Measurements from ENCODE around the gene MUSK.

Gene MUSK

GRCh38 chr9:110714314-110714713 lies 45.7 kb downstream of the MUSK start:
- Histone ChIP-seq H3K4me3 (no peak overlapping the region), H3K9me3 (no peaks in the 10 kb centered on the region), H3K36me3 (replicated peaks) (no peaks in the 10 kb centered on the region), H3K4me1 (no peaks in the 10 kb centered on the region), H3K27me3 (ENCODE audit: low read depth) (no peaks in the 10 kb centered on the region)
- in situ Hi-C loops (cut with MboI; ENCODE audit: low sequenced_read_pairs), result no loop called here
- no peak for DNase-seq (ENCODE audit: low spot score in 2 of 2)

- H3K4me1 ChIP-seq, result no peaks in the 10 kb centered on the region
- no peaks in the 10 kb centered on the region for H3K36me3 ChIP-seq (replicated peaks)
- H3K4me3 ChIP-seq, result no peak overlapping the region
- DNase-seq (ENCODE audit: low spot score in 2 of 2), result no peak
- no peaks in the 10 kb centered on the region for H3K27me3 ChIP-seq (ENCODE audit: low read depth)
- no peaks in the 10 kb centered on the region for H3K9me3 ChIP-seq
- in situ Hi-C loops (cut with MboI; ENCODE audit: low sequenced_read_pairs), result no loop called here
Observed at GRCh38 chr9:110728058-110728457, 59.5 kb downstream of the MUSK start.

GRCh38 chr9:110729641-110730040 lies 61.0 kb downstream of the MUSK start:
- DNase-seq (ENCODE audit: low spot score in 2 of 2), result no peak
- in situ Hi-C loops (cut with MboI; ENCODE audit: low sequenced_read_pairs), result no loop called here
- Histone ChIP-seq H3K9me3 (no peaks in the 10 kb centered on the region), H3K36me3 (replicated peaks) (no peaks in the 10 kb centered on the region), H3K4me3 (no peak overlapping the region), H3K27me3 (ENCODE audit: low read depth) (no peaks in the 10 kb centered on the region), H3K4me1 (no peaks in the 10 kb centered on the region)

GRCh38 chr9:110731437-110732028 lies 62.9 kb downstream of the MUSK start:
- no peaks in the 10 kb centered on the region for H3K36me3 ChIP-seq (replicated peaks)
- no peak for DNase-seq (ENCODE audit: low spot score in 2 of 2)
- no peaks in the 10 kb centered on the region for H3K9me3 ChIP-seq
- no peaks in the 10 kb centered on the region for H3K27me3 ChIP-seq (ENCODE audit: low read depth)
- in situ Hi-C loops (cut with MboI; ENCODE audit: low sequenced_read_pairs), result no loop called here
- H3K4me1 ChIP-seq, result no peaks in the 10 kb centered on the region
- no peak overlapping the region for H3K4me3 ChIP-seq

- Histone ChIP-seq H3K9me3 (no peaks in the 10 kb centered on the region), H3K4me1 (no peaks in the 10 kb centered on the region), H3K27me3 (ENCODE audit: low read depth) (no peaks in the 10 kb centered on the region), H3K36me3 (replicated peaks) (no peaks in the 10 kb centered on the region), H3K4me3 (no peak overlapping the region)
- no peak for DNase-seq (ENCODE audit: low spot score in 2 of 2)
- in situ Hi-C loops (cut with MboI; ENCODE audit: low sequenced_read_pairs), result no loop called here
Observed at GRCh38 chr9:110738982-110739381, 70.4 kb downstream of the MUSK start.

GRCh38 chr9:110742741-110743371 lies 74.3 kb downstream of the MUSK start:
- Histone ChIP-seq H3K36me3 (replicated peaks) (no peaks in the 10 kb centered on the region), H3K4me1 (no peaks in the 10 kb centered on the region), H3K4me3 (no peak overlapping the region), H3K27me3 (ENCODE audit: low read depth) (no peaks in the 10 kb centered on the region), H3K9me3 (no peaks in the 10 kb centered on the region)
- in situ Hi-C loops (cut with MboI; ENCODE audit: low sequenced_read_pairs), result no loop called here
- DNase-seq (ENCODE audit: low spot score in 2 of 2), result no peak

- H3K27me3 ChIP-seq (ENCODE audit: low read depth), result no peaks in the 10 kb centered on the region
- H3K9me3 ChIP-seq, result no peaks in the 10 kb centered on the region
- H3K36me3 ChIP-seq (replicated peaks), result no peaks in the 10 kb centered on the region
- DNase-seq (ENCODE audit: low spot score in 2 of 2), result no peak
- H3K4me1 ChIP-seq, result no peaks in the 10 kb centered on the region
- H3K4me3 ChIP-seq, result no peak overlapping the region
- in situ Hi-C loops (cut with MboI; ENCODE audit: low sequenced_read_pairs), result no loop called here
Observed at GRCh38 chr9:110744715-110745384, 76.3 kb downstream of the MUSK start.

GRCh38 chr9:110745676-110746075 lies 77.1 kb downstream of the MUSK start:
- H3K4me3 ChIP-seq, result no peak overlapping the region
- no peaks in the 10 kb centered on the region for H3K4me1 ChIP-seq
- in situ Hi-C loops (cut with MboI; ENCODE audit: low sequenced_read_pairs), result no loop called here
- no peaks in the 10 kb centered on the region for H3K27me3 ChIP-seq (ENCODE audit: low read depth)
- no peak for DNase-seq (ENCODE audit: low spot score in 2 of 2)
- H3K9me3 ChIP-seq, result no peaks in the 10 kb centered on the region
- H3K36me3 ChIP-seq (replicated peaks), result no peaks in the 10 kb centered on the region

GRCh38 chr9:110746211-110746930 lies 77.8 kb downstream of the MUSK start:
- no peaks in the 10 kb centered on the region for H3K27me3 ChIP-seq (ENCODE audit: low read depth)
- in situ Hi-C loops (cut with MboI; ENCODE audit: low sequenced_read_pairs), result no loop called here
- no peak for DNase-seq (ENCODE audit: low spot score in 2 of 2)

GRCh38 chr9:110748251-110748893 lies 79.8 kb downstream of the MUSK start:
- Histone ChIP-seq H3K9me3 (no peaks in the 10 kb centered on the region), H3K4me1 (no peaks in the 10 kb centered on the region)
- in situ Hi-C loops (cut with MboI; ENCODE audit: low sequenced_read_pairs), result no loop called here

More at GRCh38 chr9:110746211-110746930, 77.8 kb downstream of the MUSK start:
- Histone ChIP-seq H3K9me3 (no peaks in the 10 kb centered on the region), H3K4me3 (no peak overlapping the region), H3K4me1 (no peaks in the 10 kb centered on the region), H3K36me3 (replicated peaks) (no peaks in the 10 kb centered on the region)

GRCh38 chr9:110750272-110750671 lies 81.7 kb downstream of the MUSK start:
- Histone ChIP-seq H3K36me3 (replicated peaks) (no peaks in the 10 kb centered on the region), H3K4me1 (no peaks in the 10 kb centered on the region), H3K9me3 (no peaks in the 10 kb centered on the region), H3K27me3 (ENCODE audit: low read depth) (no peaks in the 10 kb centered on the region), H3K4me3 (no peak overlapping the region)
- in situ Hi-C loops (cut with MboI; ENCODE audit: low sequenced_read_pairs), result no loop called here
- DNase-seq (ENCODE audit: low spot score in 2 of 2), result no peak

More at GRCh38 chr9:110748251-110748893, 79.8 kb downstream of the MUSK start:
- Histone ChIP-seq H3K27me3 (ENCODE audit: low read depth) (no peaks in the 10 kb centered on the region), H3K36me3 (replicated peaks) (no peaks in the 10 kb centered on the region), H3K4me3 (no peak overlapping the region)
- no peak for DNase-seq (ENCODE audit: low spot score in 2 of 2)

GRCh38 chr9:110751971-110752370 lies 83.4 kb downstream of the MUSK start:
- Histone ChIP-seq H3K36me3 (replicated peaks) (no peaks in the 10 kb centered on the region), H3K9me3 (no peaks in the 10 kb centered on the region), H3K4me1 (no peaks in the 10 kb centered on the region), H3K27me3 (ENCODE audit: low read depth) (no peaks in the 10 kb centered on the region), H3K4me3 (no peak overlapping the region)
- in situ Hi-C loops (cut with MboI; ENCODE audit: low sequenced_read_pairs), result no loop called here
- no peak for DNase-seq (ENCODE audit: low spot score in 2 of 2)

- no peak for DNase-seq (ENCODE audit: low spot score in 2 of 2)
- Histone ChIP-seq H3K27me3 (ENCODE audit: low read depth) (no peaks in the 10 kb centered on the region), H3K4me1 (no peaks in the 10 kb centered on the region), H3K36me3 (replicated peaks) (no peaks in the 10 kb centered on the region), H3K9me3 (no peaks in the 10 kb centered on the region), H3K4me3 (no peak overlapping the region)
- in situ Hi-C loops (cut with MboI; ENCODE audit: low sequenced_read_pairs), result no loop called here
Observed at GRCh38 chr9:110752766-110753165, 84.2 kb downstream of the MUSK start.
